Chondrocyte (in vitro differentiated cells): ENCODE data around the gene PCDHGB6. TPM values are rescaled to one million over a fixed set of nuclear protein-coding genes. Genes with fewer than 3 reads are reported as not detected.
A peak's percentile ranks its signal among the peaks of the same experiment; 100 is the strongest.
"Not testable (repeated sequence)": the region's sequence is repeated elsewhere in the genome, so short reads cannot be mapped to it uniquely, and the experiment has no call there.

ENCODE experiments used
- DNase-seq: peaks from one replicate; pipeline ENCODE4 v3.0.0; 2021; ENCODE audit warnings: mixed read lengths, low spot score
- H3K27ac Mint-ChIP-seq: one replicate; pipeline ENCODE4 v1.8.0; 2021; ENCODE audit warnings: mild to moderate bottlenecking, moderate library complexity, mixed read lengths; ENCODE audit not compliant: unreplicated experiment
- H3K27me3 Mint-ChIP-seq: 2 replicates; pipeline ENCODE4 v1.8.0; 2021; ENCODE audit warnings: low read depth, mixed read lengths
- H3K36me3 Mint-ChIP-seq: 2 replicates; pipeline ENCODE4 v1.8.0; 2021; ENCODE audit warnings: low read depth, mixed read lengths
- H3K4me1 Mint-ChIP-seq: 2 replicates; pipeline ENCODE4 v1.8.0; 2021; ENCODE audit warnings: low read depth, mild to moderate bottlenecking, mixed read lengths
- H3K4me3 Mint-ChIP-seq: one replicate; pipeline ENCODE4 v1.8.0; 2021; ENCODE audit warnings: mild to moderate bottlenecking, moderate library complexity, mixed read lengths; ENCODE audit not compliant: unreplicated experiment
- H3K9me3 Mint-ChIP-seq: 2 replicates; pipeline ENCODE4 v1.8.0; 2021; ENCODE audit warnings: low read depth, mixed read lengths
- long read RNA-seq: library from polyadenylated mRNA; stranded (forward); transcript quantifications from one replicate; pipeline ENCODE4 v2.0.0, GENCODE V29; 2021
- total RNA-seq: library from RNA; stranded (reverse); gene quantifications from 3 replicates; pipeline ENCODE4 v1.2.1, GENCODE V29; 2021
- TF ChIP-seq, protein P1 (sequence below): fragments of 200-600 bp; sonication (generic); IDR thresholded peaks from 2 replicates; pipeline ENCODE4 v1.5.0; 2021; ENCODE audit warnings: antibody characterized with exemption, mild to moderate bottlenecking, moderate library complexity

PCDHGB6 gene
- total RNA-seq = 52.4 to 64.2 TPM (median 56.8 TPM) in 3 replicates
- long read RNA-seq, full-length matches to known transcripts = 4 of 5 reads
- long read RNA-seq, partial matches to known transcripts = 0 of 5 reads
- long read RNA-seq, other reads (novel, unspliced or antisense) = 1 of 5 reads

DNA sequence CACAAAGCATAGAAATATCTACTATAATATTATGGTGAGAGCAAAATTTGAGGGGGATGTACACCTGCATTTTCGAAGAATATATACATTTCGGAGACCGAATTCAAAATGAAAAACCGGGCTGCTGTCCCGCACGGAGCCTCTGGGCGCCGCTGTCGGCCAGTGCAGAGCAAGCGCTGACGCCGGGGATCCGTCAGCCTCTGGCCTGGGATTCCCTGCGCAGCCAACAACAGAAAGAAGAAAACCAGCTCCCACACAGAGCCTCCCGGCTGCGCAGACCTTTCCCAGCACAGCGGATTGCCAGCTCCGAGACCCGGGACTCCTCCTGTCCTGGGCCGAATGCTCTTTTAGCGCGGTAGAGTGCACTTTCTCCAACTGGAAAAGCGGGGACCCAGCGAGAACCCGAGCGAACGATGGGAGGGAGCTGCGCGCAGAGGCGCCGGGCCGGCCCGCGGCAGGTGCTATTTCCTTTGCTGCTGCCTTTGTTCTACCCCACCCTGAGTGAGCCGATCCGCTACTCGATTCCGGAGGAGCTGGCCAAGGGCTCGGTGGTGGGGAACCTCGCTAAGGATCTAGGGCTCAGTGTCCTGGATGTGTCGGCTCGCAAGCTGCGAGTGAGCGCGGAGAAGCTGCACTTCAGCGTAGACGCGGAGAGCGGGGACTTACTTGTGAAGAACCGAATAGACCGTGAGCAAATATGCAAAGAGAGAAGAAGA is at the start of gene PCDHGB6:
PCDHGB6 (plus strand) TSS at position 232 of the 716 bp plus-strand sequence; CDS start at position 414, 182 bp downstream.
- Mint-ChIP-seq H3K27ac (peak within 1 kb of the TSS; percentile 98), H3K36me3 (peaks cover 34% of the 10 kb centered on the region), H3K4me1 (peaks cover 32% of the 10 kb centered on the region), H3K9me3 (peaks cover 27% of the 10 kb centered on the region), H3K4me3 (peak within 1 kb of the TSS; percentile 93)
- DNase-seq, H3K27me3 Mint-ChIP-seq: not testable (repeated sequence)
- TF ChIP-seq, protein P1, sequence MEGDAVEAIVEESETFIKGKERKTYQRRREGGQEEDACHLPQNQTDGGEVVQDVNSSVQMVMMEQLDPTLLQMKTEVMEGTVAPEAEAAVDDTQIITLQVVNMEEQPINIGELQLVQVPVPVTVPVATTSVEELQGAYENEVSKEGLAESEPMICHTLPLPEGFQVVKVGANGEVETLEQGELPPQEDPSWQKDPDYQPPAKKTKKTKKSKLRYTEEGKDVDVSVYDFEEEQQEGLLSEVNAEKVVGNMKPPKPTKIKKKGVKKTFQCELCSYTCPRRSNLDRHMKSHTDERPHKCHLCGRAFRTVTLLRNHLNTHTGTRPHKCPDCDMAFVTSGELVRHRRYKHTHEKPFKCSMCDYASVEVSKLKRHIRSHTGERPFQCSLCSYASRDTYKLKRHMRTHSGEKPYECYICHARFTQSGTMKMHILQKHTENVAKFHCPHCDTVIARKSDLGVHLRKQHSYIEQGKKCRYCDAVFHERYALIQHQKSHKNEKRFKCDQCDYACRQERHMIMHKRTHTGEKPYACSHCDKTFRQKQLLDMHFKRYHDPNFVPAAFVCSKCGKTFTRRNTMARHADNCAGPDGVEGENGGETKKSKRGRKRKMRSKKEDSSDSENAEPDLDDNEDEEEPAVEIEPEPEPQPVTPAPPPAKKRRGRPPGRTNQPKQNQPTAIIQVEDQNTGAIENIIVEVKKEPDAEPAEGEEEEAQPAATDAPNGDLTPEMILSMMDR = peak; percentile 89

GRCh38 chr5:141359790-141360426 is 47.9 kb upstream of the PCDHGB6 start, which contains the start of gene PCDHGB2:
Gene PCDHGB2 (plus strand): TSS chr5:141359994. CDS start chr5:141360136, 142 bp downstream.
- no peaks in the 10 kb centered on the region for H3K4me1 Mint-ChIP-seq
- TF ChIP-seq, protein P1 = peak; percentile 25
- H3K27ac Mint-ChIP-seq = no peak within 1 kb of the TSS
- H3K27me3 Mint-ChIP-seq = no peaks in the 10 kb centered on the region
- peaks cover 70% of the 10 kb centered on the region for H3K9me3 Mint-ChIP-seq
- H3K36me3 Mint-ChIP-seq = peaks cover 17% of the 10 kb centered on the region
- H3K4me3 Mint-ChIP-seq = no peak within 1 kb of the TSS
- DNase-seq = no peak

- H3K36me3 Mint-ChIP-seq = peaks cover 18% of the 10 kb centered on the region
- TF ChIP-seq, protein P1 = no peak
- no peak overlapping the region for H3K4me3 Mint-ChIP-seq
- DNase-seq = no peak
- H3K4me1 Mint-ChIP-seq = no peaks in the 10 kb centered on the region
- no peaks in the 10 kb centered on the region for H3K27me3 Mint-ChIP-seq
- H3K9me3 Mint-ChIP-seq = peaks cover 72% of the 10 kb centered on the region
- H3K27ac Mint-ChIP-seq = no peak overlapping the region
Observed at GRCh38 chr5:141360685-141361084, 47.1 kb upstream of the PCDHGB6 start.

- Mint-ChIP-seq H3K36me3 (peaks cover 12% of the 10 kb centered on the region), H3K27me3 (no peaks in the 10 kb centered on the region)
Observed at GRCh38 chr5:141362719-141363118, 45.1 kb upstream of the PCDHGB6 start.

More at GRCh38 chr5:141362719-141363118, 45.1 kb upstream of the PCDHGB6 start:
- Mint-ChIP-seq H3K27ac (no peak overlapping the region), H3K4me1 (no peaks in the 10 kb centered on the region), H3K9me3 (peaks cover 68% of the 10 kb centered on the region), H3K4me3 (no peak overlapping the region)
- TF ChIP-seq, protein P1 = no peak
- DNase-seq = no peak
